ENCODE data around the gene MGAT5B.

The MGAT5B gene

DNA sequence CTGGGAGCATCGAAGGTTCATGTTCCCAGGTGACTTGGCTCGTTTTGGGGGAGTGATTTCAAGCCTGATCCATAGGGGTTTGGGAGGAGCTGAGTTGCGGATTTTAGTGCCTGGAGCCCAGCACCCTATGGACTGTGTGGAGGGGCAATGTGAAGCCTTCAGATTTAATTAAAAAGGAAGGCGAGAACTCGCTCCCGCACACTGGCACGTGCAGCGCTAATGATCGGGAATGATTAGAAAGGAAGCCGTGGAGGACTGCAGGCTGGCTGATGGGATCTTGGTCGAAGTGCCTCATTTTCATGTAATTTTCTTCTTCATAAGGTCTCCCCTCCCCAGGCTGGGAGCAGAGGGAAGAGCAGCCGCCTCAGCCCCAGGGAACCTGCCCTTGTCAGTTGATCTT lies 12.8 kb downstream of the MGAT5B start:
- DNase-seq: no peak

DNA sequence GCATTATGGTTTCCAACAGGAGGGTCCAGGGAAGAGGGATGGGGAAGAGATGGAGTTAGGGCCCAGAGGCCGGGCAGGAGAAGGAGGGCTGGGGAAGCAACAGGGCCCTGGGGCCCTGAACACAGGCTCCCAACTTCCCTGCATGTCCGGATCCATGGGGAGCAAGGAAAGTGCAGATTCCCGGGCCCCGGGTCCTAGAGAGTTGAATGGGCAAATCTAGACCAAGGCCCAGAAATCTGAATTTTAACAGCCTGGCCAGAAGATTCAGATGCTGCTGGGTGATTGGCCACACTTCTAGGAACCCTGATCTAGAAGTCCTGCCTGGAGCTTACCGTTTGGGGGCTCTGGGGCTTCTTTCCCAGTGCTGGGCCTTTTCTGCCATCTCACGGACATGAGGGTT lies 13.2 kb downstream of the MGAT5B start:
- no peak for DNase-seq

DNA sequence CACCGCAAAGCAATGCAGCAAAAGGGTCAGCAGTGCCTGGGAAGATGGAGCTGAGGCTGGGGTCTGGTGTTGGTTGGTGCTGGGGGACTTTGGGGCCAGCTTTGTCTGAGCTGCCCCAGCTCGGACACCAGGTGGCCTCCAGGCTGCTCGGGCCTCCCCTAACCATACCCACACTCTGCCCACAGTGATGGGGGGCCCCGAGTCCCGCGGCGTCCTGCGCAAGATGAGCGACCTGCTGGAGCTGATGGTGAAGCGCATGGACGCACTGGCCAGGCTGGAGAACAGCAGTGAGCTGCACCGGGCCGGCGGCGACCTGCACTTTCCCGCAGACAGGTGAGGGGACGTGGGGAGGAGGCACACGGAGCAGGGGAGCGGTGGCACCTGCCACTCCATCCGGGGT lies 13.8 kb downstream of the MGAT5B start:
- no peak for DNase-seq

- no peak for DNase-seq
Measured at GRCh38 chr17:76883744-76884525, 15.7 kb downstream of the MGAT5B start.

- DNase-seq: no peak
Measured at GRCh38 chr17:76884995-76885893, 17.0 kb downstream of the MGAT5B start.

GRCh38 chr17:76885894-76886290 lies 17.7 kb downstream of the MGAT5B start:
- DNase-seq: no peak

- no peak for DNase-seq
Measured at GRCh38 chr17:76886395-76886794, 18.2 kb downstream of the MGAT5B start.

DNA sequence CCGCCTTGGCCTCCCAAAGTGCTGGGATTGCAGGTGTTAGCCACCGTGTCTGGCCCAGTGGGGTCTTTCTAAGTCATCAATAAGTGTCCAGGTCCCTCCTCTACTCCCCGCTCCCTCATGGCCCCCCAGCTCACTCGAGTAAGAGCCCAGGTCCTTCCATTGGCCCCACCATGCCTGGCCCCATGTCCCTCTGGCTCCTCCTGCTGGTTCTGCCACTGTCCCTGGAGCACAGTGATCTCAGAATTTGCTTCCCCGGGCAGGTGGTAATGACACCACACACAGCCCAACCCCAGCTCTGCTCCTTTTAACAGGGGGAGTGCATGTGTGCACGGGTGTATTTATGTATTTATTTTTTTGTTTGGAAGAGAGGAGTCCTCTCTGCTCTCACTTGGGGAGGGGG lies 19.6 kb downstream of the MGAT5B start:
- no peak for DNase-seq

- no peak for DNase-seq
Measured at GRCh38 chr17:76888661-76889060, 20.5 kb downstream of the MGAT5B start.

GRCh38 chr17:76889323-76889722 lies 21.1 kb downstream of the MGAT5B start:
- DNase-seq: no peak

DNA sequence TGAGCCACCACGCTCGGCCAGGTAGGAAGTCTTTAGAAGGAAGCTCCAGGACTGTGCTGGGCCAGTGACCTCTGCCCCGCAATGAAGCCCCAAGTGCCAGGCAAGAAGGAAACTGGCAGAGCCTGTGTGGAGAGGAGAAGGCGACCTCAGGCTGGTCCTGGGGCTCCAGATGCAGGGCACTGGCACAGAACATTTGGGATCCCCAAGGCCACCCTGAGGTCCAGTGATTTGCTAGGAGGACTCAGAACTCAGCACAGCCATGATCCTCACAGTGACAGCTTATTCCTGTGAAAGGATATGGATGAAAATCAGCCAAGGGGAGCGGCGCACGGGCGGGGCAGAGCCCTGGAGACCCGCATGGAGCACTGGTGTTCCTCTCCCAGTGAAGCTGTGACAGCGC lies 24.1 kb downstream of the MGAT5B start:
- DNase-seq: no peak

DNA sequence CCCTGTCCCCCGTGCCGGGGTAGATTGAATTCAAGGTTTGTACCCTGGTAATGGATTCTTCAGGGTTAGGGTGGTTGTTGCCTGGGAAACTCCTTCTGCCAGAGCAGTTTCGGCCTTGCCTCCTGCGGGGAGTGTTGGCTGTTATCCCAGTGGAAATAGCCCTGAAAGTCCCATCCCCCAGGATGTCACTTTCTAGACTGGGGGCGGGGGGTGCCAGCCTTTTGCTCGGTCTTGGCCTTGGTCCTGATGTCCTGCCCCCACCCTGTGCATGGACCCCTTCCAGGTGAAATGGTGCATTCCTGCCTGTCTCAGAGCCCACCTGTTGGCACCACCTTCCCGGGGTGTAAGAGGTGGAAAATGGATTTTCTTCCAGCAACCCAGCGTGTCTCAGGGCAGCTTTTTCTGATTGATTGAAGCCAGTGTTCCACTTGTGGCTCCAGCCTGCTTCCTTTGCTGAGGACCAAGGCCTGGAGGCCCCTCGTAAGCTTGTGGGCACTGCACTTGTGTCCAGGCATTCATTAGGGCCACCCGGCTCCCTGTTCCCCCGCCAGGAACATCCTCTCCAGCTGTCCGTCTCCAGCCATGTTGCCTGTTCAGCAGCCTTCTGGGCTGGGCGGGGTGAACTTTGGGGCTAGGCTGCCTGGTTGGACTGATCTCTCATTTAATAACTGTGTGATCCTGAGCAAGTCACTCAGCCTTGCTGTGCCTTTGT lies 25.6 kb downstream of the MGAT5B start:
- no peak for DNase-seq

DNA sequence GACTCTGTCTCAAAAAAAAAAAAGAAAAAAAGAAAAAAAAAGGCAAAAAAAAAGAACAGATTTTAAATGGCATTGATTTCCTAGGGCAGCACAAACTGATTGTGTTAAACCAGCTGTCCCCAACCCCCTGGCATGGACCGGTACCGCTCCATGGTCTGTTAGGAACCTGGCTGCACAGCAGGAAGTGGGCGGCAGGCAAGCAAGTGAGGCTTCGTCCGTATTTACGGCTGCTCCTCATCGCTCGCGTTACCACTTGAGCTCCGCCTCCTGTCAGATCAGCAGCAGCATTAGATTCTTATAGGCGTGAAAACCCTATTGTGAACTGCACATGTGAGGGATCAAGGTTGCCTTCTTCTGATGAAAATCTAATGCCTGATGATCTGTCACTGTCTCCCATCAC lies 26.6 kb downstream of the MGAT5B start:
- DNase-seq: no peak

GRCh38 chr17:76897023-76897422 lies 28.8 kb downstream of the MGAT5B start:
- no peak for DNase-seq

DNA sequence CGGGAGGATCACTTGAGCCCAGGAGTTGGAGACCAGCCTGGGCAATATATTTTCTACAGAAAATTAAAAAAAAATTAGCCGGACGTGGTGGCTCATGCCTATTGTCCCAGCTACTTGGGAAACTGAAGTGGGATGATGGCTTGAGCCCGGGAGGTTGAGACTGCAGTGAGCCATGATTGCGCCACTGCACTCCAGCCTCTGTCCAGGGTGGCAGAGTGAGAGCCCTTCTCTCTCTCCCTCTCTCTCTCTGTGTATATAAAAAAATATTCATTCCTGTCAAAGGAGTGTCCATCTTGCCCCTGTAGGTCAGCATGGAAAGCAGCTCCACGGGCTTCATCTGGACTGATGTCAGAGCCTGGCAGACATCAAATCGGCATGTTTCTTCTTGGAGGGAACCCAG lies 31.2 kb downstream of the MGAT5B start:
- DNase-seq: no peak

DNA sequence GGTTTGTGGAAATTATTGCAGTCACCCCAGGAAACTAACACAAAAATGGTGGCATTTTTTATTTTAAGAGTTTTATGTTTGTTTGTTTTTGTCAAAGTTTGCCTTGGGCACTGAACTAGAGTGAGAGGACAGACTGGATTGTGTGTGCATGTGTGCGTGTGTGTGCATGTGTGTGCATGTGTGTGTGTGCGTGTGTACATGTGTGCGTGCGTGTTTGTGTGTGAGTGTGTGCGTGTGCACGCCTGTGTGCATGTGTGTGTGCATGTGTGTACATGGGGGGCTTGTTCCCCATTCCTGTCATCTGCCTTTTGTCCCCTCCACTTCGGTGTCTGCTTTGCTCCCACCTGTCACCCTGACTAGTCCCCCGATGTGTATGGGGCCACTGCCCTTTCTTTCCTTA lies 32.5 kb downstream of the MGAT5B start:
- no peak for DNase-seq

DNA sequence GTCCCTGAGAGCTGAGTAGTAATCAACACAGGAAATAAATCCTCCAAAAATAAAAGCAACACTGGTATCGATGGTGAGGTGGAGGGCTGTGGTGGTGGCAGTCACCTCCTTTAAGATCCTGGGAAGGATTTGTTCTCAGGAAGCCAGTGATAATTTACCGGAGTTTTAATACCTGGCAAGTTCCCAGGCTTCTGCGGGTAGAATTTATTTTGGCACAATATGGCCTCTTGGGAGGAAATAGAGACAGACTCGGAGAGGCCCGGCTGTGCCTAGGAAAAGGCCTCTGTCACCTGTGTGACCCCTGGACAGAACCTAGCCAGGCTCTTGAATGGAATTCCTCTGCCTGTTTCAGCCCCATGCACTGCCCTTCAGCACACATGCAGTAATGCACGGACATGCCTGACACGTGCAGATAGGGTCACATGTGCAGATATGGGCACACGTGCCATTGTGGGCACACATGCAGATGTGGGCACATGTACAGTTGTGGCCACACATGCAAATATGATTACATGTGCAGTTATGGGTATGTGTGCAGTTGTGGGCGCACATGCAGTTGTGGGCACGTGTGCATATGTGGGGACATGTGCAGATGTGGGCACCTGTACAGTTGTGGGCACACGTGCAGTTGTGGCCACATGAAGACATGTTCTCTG lies 33.5 kb downstream of the MGAT5B start:
- DNase-seq: no peak

GRCh38 chr17:76902476-76902875 lies 34.3 kb downstream of the MGAT5B start:
- DNase-seq: no peak

DNA sequence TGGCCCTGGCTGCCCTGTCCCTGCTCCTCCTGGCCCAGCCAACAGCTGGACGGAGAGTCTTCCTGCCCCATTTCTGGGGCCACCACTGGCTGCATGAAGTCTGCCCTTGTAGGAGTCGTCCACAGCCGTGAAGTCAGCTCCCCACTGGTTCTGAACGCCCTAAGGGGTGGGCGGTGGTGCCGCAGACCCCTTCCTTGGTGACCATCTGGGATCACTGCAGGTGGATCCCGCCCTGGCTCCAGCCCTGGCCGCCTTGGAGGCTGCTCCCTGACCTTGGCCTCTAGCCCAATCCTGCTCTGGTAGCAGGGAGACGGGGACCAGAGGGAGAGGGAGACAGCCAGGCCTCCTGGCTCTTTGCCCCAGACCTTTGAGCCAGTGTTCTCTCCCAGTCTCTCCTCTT lies 35.4 kb downstream of the MGAT5B start:
- DNase-seq: no peak

DNA sequence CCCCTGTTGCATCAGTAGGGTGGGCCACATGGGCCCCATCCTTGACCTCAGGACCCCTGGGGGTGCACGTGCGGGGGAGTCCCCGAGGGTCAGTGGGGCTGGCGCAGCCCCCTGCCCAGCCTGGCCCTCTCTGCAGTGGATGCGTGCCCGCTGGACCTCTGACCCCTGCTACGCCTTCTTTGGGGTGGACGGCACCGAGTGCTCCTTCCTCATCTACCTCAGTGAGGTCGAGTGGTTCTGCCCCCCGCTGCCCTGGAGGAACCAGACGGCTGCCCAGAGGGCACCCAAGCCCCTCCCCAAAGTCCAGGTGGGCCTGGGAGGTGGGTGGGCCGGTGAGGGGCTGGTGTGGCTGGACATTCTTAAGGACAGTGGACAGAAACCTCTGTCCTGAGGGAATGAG lies 35.9 kb downstream of the MGAT5B start:
- DNase-seq: no peak

DNA sequence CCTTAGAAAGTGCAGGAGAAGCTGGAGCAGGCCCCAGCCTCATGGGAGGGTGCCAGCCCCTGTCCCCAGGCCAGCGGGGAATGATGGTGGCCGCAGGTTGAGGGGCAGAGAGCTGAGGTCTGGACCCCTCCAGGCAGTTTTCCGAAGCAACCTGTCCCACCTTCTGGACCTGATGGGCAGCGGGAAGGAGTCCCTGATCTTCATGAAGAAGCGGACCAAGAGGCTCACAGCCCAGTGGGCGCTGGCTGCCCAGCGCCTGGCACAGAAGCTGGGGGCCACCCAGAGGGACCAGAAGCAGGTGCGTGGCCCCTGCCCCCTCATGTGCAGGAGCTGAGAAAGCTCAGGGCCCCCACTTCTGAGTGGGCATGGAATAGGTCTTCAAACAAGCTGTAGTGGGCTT lies 36.8 kb downstream of the MGAT5B start:
- DNase-seq: no peak

DNA sequence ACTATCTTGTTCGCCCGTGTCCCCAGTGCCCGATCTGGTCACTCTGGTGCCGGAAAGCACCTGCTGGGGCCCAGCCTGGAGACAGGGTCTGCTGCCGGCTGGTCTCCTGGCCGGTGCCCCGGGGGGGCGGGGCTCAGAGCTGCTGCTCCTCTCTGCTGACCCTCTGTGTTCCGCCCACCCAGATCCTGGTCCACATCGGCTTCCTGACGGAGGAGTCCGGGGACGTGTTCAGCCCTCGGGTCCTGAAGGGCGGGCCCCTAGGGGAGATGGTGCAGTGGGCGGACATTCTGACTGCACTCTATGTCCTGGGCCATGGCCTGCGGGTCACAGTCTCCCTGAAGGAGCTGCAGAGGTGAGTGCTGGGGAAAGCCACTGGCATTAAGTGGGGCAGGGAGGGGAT lies 37.6 kb downstream of the MGAT5B start:
- DNase-seq: no peak

GRCh38 chr17:76906463-76906862 lies 38.3 kb downstream of the MGAT5B start:
- no peak for DNase-seq
